ENCODE measurements around the gene CST4. TPM values are rescaled to one million over a fixed set of nuclear protein-coding genes. Genes with fewer than 3 reads are reported as not detected.
"Not testable (repeated sequence)": the region's sequence is repeated elsewhere in the genome, so short reads cannot be mapped to it uniquely, and the experiment has no call there.

The CST4 gene, protein sequence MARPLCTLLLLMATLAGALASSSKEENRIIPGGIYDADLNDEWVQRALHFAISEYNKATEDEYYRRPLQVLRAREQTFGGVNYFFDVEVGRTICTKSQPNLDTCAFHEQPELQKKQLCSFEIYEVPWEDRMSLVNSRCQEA
- not detected for polyA plus RNA-seq (ENCODE audit: insufficient read length in 4 of 4)

DNA sequence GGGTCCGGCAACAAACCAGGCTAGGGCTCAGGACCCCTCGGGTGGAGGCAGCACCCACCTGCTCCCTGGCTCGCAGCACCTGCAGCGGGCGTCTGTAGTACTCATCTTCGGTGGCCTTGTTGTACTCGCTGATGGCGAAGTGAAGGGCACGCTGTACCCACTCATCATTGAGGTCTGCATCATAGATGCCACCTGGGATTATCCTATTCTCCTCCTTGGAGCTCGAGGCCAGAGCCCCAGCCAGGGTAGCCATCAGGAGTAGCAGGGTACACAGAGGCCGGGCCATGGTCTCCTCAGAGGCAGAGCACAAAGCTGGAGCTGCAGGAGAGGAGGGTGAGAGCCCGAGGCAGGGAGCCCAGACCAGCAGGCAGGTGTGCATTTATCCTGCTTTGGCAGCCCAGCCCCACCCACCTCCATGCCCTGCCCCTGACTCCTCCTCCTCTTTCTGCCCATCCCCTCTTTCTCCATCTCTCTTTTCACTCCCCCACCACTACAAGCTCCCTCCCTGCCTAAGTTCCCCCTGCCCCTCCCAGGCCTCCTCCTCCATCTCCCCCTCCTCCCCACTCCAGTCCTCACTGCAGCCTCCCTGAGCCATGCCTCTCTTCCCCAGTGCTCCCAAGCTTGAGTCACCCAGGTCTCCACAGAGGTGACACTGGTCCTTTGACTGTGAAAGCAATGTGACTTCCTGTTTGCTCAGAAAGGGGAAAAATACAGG, at the start of gene CST4:
Gene CST4, minus strand, starts transcription at position 355 of the 715 bp plus-strand sequence. Its CDS starts 69 bp downstream, at position 286.
- not testable (repeated sequence) for DNase-seq (ENCODE audit: low read depth in 4 of 4, low spot score in 3 of 4)

DNA sequence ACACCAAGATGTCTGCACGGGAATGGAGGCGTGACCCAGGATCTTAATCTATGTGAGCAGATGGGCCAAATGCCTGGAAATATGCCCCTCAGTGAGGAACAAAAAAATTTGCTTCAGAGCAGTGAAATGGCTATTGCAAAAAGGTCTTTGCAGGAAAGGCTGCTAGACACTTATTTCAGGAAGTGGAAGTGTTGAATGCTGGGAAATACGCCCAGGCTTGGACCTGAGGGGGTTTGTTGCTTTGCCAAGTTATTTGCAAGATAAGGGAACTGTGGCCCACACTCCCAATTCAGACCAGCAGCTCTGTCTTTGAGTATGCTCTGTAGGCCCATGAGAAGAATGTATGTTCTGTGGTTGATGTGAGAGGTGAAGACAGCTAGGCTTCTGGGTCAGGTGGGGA, 46.6 kb upstream of the CST4 start:
- not testable (repeated sequence) for DNase-seq (ENCODE audit: low read depth in 4 of 4, low spot score in 3 of 4)

DNA sequence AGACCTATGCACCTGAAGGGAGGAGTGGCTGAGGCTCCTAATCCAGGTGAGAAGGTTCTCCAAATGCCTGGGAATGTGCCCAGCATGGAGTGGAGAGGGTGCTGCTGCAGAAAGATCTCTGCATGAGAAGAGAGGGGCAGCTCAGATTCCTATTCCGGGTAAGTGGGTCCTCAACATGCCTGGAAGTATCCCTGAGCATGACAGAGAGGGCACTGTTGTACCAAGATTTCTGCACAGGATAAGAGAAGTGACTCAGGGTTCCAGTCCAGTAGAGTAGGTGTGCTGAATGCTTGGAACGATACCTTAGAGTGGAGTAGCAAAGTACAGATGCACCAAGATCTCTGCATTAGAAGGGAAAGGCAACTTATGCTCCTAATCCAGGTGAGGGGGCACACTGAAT, 46.1 kb upstream of the CST4 start:
- DNase-seq (ENCODE audit: low read depth in 4 of 4, low spot score in 3 of 4), result not testable (repeated sequence)

DNA sequence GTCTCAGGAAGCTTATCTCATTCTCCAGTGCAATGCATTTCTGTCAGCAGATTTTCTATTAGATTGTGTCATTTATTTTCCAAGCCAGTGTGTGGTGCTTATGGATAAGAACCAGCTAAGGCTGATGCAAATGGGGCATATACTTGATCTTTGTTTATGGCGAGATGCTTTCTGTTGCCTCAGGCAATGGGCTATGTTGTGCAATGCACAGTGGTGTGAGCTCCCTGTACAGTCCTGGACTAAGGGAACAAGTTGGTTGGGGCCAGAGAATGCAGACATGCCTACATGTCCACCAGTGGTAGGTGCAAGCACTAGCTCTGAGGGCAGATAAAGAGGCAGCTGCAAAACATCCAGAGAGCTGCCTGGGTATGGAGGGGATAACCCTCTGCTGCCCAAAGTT, 45.6 kb upstream of the CST4 start:
- DNase-seq (ENCODE audit: low read depth in 4 of 4, low spot score in 3 of 4), result not testable (repeated sequence)

DNA sequence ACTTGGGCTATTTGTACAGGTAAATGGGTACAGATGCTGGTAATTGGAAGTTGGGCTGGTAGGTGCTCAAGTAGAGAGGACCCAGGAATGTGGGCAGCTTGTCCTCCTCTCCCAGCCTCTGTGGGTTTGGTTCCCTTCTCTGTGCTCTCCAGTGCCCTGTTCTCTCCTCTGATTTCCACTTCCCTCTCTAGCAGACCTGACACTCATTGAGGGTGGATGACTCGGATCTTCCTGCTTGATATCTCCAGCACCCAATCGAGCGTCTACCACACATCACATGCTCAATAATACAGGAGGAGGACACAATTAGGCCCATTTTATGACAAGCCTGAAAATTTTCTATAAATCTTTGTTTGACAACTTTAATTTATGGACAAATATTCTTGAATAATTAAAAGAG, 38.2 kb upstream of the CST4 start:
- DNase-seq (ENCODE audit: low read depth in 4 of 4, low spot score in 3 of 4), result no peak

DNA sequence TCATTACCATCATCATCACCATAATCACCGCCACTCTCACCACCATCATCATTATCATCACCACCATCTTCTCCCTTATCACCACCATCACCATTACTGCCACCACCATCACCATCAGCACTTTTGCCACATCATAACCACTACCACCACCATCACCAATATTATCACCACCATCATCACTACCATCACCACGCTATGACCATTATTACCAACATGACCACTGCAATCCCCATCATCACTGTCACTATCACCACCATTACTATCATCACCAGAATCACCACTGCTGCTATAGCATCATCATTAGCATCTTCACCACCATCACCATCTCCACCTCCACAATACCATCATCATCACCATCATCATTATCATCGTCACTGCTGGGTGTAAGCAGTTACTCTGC, 36.3 kb upstream of the CST4 start:
- DNase-seq (ENCODE audit: low read depth in 4 of 4, low spot score in 3 of 4), result no peak

DNA sequence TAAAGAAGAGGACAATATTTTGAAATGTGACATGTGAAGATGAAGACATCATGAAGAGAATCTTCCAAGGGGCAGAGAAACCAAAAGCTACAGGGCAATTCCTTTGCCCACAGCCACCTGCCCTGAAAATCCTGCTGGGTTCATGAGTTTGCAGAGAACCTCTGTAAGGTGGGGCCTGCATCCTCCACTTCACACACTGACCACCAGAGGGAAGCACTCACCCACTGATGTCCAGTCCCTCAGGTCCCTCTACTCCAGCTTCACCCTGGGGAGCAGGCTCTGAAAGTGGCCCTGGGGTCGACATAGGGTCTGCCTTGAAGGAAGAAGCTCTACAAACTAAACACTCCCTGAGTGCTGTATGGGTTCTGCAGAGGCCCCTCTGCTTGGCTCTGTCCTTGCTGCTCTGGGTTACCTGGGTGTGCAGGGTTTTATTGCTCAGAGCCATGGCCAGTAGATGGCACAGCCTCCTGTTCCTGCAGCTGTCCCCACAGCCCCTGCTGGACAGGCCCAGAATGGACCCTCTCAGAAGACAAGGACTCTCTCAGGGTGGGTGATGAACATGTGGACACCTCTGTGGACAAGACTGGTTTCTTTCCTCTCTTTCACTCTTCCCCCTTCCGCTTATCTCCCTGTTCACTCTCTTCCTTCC, 34.9 kb upstream of the CST4 start:
- not testable (repeated sequence) for DNase-seq (ENCODE audit: low read depth in 4 of 4, low spot score in 3 of 4)

DNA sequence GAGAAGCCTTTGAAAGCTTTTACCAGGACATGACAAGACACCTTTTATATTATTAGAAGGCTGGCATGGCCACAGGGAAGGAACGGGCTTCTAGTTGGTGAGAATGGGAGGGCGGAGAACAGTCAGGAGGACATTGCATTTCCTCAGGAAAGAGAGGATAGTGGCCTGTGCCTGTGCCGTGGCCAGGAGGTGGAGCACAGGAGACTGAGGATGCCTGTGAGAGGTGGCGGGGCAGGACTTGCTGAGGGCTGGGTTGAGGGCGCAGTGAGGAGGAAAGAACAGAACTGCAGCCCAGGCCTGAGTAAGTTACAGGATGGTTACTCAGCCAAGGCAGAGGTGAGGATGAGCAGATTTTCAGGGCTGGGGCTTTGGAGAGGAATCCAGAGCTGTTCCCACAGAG, 34.0 kb upstream of the CST4 start:
- not testable (repeated sequence) for DNase-seq (ENCODE audit: low read depth in 4 of 4, low spot score in 3 of 4)

DNA sequence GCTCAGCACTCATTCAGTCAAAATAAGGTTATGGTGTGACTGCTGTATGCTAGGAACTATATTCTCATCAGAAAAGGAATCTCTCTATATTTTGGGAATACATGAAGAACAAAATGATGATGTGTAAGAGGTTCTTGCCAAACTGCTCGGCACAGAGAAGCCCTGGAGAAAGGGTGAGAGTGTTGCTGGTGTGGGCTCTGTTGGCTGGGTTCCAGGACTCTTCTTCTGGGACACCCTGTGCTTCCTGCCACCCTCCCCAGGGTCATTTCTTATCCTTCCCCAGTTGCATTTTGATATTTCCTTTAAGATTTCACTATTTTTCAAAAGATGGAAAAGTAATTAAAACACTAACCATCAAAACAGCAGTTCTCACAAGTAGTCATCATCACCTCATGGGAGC, 33.1 kb upstream of the CST4 start:
- DNase-seq (ENCODE audit: low read depth in 4 of 4, low spot score in 3 of 4), result no peak

DNA sequence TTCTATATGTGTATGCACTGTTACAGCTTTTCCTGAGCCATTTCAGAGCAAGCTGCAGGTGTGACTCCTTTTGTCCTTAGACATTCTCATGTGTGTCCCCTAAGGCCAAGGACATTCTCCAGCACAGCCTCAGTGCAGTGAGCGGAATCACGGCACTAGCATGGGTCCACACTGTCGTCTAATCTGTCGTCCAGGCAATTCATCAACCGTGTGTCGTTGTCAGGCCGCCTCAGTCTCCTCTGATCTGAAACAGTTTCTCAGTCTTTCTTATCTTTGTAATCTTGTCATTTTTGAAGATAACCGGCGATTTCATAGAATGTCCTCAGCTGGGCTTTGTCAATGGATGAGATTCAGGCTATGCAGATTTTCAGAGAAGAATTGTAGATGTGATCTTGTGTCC, 30.5 kb upstream of the CST4 start:
- DNase-seq (ENCODE audit: low read depth in 4 of 4, low spot score in 3 of 4), result not testable (repeated sequence)

DNA sequence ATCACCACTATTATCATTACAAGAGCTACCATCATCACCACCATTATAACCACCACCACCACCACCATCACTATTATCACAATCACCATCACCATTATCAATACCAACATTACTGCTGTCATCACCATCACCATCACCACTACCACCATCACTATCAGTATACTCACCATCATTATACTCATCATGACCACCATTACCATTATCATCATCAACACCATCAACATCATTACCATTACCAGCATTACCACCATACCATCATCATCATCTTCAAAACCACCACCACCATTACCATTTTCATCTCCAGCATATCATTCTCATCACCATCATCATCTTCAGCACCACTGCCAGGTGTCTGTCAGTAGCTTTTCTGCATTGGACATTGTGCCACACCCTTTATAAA, 22.9 kb upstream of the CST4 start:
- not testable (repeated sequence) for DNase-seq (ENCODE audit: low read depth in 4 of 4, low spot score in 3 of 4)

DNA sequence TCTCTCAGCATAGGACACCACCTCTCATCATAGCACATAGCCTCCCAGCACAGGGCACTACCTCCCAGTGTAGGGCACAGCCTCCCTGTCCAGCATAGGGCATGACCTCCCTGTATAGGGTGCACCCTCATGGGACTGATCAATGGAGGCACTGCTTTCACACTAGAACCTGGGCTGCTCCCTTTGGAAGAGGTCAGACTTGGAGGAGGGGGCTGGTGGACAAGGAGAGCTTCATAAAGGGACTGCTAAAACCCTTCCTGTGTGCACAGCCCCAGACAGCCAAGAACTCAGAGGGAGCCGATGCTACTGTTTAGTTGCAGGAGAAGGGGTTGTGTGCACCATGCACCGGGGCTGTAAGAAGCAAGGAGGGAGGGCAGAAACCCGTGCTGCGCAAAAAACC, 21.9 kb upstream of the CST4 start:
- DNase-seq (ENCODE audit: low read depth in 4 of 4, low spot score in 3 of 4), result no peak

DNA sequence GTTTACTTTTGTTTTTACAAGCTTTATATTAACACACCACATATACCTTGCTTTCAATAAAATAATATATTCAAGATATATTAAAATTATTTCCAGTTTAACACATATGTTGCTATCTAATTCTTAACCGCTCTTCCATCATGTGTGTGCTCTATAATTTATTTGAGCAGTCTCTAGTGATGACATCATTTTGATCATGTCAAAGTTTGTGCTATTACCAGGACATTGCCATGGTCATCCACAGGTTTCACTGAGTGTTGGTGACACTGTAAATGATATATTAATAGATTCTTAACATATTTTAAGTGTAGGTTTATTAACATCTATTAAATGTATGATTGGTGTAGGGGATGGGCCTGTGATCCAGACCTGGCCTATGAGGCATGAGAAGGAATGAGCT, 17.1 kb upstream of the CST4 start:
- DNase-seq (ENCODE audit: low read depth in 4 of 4, low spot score in 3 of 4), result no peak

DNA sequence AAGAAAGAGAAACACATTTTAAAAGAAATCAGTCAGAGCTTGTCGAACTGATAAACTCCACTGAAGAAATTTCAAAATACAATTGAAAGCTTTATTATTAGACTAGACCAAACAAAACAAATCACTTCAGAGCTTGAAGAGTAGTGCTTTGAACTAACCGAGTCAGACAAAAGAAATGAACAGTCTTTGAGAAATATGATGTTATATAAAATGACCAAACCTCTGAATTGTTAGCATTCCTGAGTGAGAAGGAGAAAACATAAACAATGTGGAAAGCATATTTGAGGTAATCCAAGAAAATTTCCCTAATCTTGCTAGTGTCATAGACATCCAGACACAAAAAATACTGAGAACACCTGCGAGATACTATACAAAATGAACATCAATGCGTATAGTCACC, 13.2 kb upstream of the CST4 start:
- DNase-seq (ENCODE audit: low read depth in 4 of 4, low spot score in 3 of 4), result no peak

DNA sequence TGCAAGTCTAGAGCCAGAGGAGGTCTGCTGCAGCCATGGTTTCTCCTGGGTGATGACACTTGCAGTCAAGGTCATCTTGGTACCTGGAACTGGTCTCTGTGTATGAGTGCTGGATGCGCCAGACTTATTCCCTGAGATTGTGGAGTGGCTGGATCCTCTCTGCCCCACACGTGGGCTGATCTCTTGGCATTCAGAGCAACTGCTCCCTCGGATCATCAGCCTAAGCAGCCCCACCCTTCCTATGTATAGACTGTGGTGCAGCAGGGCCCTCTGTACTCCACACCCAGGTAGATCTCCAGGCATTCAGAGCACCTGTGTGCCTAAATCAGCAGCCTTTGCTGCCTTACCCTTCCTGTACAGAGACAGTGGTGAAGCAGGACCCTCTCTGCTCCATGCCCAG, 12.1 kb upstream of the CST4 start:
- no peak for DNase-seq (ENCODE audit: low read depth in 4 of 4, low spot score in 3 of 4)

DNA sequence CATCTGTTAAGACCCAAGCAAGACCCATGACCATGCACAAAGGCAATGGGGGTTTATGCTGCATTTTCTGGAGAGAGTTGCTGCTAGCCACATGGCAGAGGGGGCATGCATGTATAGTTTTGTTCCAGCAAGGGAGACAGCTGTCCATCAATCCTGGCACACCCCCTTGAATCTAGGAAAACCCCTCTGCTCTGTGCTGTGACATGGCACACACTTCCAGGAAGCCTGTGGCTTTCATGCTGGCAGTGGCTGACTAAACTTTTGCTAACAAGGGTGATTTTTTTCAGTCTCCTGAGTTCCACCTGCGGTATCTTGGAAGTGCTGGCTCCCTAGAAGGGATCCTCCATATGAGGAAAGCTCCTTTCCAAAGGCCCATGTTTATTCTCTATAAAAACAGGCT, 9.1 kb upstream of the CST4 start:
- no peak for DNase-seq (ENCODE audit: low read depth in 4 of 4, low spot score in 3 of 4)

DNA sequence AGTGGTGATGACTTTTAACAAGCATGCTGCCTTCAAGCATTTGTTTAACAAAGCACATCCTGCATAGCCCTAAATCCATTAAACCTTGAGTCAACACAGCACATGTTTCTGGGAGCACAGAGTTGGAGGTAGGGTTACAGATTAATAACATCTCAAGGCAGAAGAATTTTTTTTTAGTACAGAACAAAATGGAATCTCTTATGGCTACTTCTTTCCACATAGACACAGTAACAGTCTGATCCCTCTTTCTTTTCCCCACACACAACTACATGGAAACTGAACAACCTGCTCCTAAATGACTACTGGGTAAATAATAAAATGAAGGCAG, 6.2 kb upstream of the CST4 start:
- not testable (repeated sequence) for DNase-seq (ENCODE audit: low read depth in 4 of 4, low spot score in 3 of 4)

DNA sequence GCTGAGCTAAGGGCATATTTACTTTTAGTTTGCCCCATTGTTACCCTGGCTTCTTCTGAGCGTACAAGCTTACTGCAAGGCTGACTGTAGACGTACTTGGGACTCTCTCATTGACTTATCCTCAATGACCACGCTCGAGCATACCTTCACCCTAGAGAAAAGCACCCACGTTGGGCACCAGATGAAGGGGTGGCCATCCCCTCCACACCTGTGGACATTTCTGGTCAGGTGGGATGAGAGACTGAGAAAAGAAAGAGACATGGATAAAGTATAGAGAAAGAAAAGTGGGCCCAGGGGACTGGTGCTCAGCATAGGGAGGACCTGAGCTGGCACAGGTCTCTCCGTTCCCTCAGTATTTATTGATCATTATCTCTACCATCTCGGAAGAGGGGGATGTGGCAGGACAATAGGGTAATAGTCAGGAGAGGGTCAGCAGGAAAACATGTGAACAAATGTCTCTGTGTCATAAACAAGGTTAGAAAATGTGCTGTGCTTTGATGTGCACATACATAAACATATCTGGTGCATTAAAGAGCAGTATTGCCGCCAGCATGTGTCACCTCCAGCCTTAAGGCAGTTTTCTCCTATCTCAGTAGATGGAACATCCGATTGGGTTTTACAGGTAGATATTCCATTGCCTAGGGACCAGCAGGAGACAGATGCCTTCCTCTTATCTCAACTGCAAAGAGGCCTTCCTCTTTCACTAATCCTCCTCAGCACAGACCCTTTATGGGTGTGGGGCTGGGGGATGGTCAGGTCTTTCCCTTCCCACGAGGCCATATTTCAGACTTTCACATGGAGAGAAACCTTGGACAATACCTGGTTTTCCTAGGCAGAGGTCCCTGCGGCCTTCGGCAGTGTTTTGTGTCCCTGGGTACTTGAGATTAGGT, 5.6 kb upstream of the CST4 start:
- DNase-seq (ENCODE audit: low read depth in 4 of 4, low spot score in 3 of 4), result not testable (repeated sequence)

DNA sequence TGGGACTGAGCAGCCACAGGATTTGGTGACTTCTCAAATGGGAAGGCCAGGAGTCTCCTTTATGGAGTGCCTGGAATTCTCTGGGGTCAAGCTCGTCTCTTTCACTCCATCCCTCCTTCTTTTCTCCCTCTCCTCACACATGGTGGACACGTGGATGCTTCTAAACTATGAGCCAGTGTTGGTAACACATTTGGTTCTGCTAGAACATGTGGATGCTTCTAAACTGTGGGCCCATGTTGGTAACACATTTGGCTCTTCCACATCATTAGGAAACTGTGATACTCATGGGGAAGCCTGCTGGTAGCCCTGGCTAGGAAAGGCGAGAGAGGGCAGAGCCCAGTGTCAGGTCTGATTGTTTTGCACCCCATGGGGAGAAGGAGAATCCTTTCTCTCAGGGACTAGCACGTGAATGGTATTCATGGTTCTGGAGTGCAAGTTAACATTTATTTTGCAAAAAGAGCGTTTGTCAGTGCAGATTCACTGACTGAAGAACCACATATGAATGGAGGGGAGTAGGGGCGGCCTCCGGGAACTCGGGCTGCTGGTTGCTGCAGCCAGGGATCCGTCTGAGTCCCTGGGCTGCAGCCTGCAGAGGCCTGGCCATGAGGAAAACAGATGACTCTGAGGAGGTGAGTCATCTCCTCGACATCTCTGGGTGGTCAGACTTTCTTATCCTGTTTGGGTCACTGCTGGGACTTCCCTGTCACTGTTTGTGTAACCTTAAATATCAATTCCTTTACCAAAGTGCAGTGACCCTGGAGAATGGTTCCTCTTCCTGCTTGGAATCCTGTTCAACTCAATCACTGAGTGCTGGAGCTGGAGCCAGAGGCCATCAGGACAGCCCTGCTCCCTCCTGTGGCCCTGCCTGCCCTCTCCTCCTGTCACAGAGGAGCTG, 4.1 kb upstream of the CST4 start:
- DNase-seq (ENCODE audit: low read depth in 4 of 4, low spot score in 3 of 4), result not testable (repeated sequence)

DNA sequence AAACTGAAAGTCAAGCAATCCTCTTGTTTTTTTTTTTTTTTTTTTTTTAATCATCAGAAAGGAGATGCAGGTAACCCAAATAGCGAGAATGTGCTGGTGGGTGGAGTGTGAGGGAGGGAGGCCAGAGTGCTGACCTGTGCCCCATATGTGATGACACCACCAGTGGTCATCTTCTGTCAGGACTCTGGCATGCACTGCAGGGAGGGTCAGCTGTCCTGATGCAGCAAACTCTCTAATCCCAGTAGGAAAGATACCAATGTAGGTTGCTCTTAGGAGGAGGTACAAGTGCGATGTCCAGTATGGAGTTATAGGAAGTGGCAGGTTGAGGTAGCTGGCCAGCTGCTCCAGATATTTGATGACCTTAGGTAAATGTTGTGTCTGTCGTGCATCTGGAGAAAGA, 2.8 kb upstream of the CST4 start:
- no peak for DNase-seq (ENCODE audit: low read depth in 4 of 4, low spot score in 3 of 4)
